Stimulated activated CD4-positive, alpha-beta T cell treated with anti-CD3 and anti-CD28 coated beads, TNF-alpha, amount 100 ng/mL, for 48 hours (primary cell): Measurements from ENCODE around the gene HAND1.

ENCODE experiments used
- DNase-seq, 3 donors: peaks; one replicate each; pipeline ENCODE4 v3.0.0-alpha.2; 2020; ENCODE audit warnings: low read depth in 3 of 3

Gene HAND1

DNA sequence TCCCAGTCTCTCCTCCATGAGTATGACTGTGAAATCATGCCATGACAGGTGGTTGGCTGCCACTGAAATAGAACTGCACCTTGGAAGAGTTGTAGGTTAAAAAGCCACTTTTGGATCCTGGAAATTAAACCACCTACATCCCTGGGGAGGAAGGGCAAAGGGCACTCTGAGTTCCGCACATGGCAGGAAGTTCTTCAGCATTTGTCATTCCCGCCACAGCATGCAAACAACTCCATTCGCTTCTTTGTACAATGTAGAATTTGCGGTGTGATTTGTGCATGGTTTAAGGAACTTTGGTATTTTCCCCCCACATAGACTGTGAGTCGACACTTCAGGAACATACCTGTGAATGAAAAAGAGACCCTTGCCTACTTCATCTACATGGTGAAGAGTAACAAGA is 22.4 kb downstream of the HAND1 start:
- no peak for DNase-seq

DNA sequence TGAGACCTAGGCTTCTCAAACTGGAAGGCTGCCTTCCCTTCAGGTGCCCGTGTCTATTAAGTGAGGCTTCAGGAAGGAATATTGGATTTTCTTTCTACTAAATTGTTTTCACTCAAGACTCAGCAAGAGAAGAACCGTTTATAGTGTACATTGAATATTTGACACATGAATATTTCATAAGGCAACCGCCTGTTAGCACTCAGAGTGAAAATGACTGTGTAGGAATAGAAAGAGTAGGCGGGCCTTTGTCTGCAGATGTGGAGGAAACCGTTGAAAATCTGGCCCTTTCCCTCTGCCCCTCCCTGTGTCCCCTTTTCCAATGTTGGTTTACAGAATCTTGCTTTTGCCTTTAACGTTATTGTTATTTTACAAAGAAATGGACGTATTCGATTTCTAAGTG is 26.1 kb downstream of the HAND1 start:
- DNase-seq: no peak

GRCh38 chr5:154449786-154450185 is 28.2 kb downstream of the HAND1 start:
- no peak for DNase-seq

- no peak for DNase-seq
These were observed 30.8 kb downstream of the HAND1 start for GRCh38 chr5:154447089-154447725.

GRCh38 chr5:154446195-154447088 is 31.6 kb downstream of the HAND1 start:
- DNase-seq: peak in 1 of 3 donors; percentile 27

GRCh38 chr5:154445422-154446194 is 32.4 kb downstream of the HAND1 start, which contains the start of gene SAP30L:
SAP30L (plus strand) TSS chr5:154445997; CDS start chr5:154446605, 608 bp downstream.
- DNase-seq: peak; percentile 85 to 90 (median 88)

DNA sequence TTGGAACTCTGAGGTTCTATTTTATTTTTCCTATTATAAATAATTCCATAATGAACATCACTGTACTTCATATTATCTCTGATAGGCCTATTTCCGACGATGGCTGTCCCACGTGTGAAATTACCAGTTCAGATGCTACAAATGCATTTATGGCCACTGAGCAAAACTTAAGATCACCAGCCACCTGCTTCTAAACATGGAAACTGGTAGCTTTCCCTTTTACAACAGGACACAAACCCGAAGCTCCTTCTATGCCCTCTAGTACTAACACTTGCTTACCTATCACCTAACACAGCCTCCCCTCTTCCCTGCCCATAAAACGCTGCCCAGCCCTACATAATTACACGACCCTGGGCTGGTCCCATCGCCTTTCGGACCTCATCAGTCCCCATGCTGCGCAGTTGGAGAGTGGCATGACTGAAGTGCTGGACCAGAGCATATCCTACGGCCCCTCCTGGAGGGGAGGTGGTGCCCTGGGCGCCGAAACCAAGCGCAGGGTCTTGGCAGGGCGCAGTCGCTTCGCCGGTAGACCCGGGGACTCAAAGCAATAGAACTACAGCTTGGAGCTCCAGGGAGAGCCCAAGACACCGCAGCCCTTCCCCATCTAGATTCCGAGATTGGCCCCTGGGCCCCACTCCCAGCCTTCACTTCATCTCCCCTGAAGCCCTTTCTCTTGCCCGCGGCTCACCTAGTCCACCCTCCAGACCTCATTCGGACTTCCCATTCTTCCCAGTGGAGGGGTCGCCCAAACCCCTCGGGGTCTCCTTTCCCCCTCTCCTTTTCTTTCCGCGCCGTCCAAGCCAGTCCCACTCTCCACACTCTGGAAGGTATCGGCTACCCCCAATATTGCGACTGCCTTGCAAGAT is 33.2 kb downstream of the HAND1 start:
- no peak for DNase-seq

DNA sequence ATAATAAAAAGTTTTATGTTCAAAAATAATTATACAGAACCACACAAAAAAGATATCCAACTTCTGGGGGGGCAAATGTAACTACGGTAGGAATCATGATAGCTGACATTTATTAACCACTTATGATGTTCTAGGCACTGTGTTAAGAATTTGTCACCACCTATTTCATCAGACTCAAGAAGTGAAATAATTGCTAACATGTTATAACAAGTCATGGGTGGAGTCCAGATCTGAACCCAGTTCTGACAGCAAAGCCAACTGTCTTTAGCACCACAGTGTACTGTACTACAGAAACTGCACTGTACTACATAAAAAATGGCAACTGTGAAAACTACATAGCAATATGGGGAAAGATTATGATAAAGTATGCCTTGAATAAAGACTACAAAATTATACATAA is 35.2 kb downstream of the HAND1 start:
- no peak for DNase-seq

DNA sequence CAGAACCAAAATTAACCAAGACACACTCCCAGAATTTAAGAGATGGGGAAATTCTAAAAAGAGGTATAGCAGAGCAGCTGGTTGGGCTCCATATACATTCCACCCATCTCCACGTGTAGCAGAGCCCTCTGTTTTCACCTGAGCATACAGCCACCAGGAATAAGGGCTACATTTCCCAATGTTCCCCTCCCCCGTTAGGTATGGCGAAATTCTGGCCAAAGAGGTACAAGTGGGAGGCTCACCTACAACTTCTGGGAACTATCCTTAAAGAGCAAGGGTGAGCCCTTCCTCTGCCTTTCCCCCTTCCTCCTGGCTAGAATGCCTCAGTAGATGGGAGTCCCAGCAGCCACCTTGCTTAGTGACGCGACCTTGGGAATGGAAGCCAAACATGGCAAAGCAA is 37.5 kb downstream of the HAND1 start:
- no peak for DNase-seq

DNA sequence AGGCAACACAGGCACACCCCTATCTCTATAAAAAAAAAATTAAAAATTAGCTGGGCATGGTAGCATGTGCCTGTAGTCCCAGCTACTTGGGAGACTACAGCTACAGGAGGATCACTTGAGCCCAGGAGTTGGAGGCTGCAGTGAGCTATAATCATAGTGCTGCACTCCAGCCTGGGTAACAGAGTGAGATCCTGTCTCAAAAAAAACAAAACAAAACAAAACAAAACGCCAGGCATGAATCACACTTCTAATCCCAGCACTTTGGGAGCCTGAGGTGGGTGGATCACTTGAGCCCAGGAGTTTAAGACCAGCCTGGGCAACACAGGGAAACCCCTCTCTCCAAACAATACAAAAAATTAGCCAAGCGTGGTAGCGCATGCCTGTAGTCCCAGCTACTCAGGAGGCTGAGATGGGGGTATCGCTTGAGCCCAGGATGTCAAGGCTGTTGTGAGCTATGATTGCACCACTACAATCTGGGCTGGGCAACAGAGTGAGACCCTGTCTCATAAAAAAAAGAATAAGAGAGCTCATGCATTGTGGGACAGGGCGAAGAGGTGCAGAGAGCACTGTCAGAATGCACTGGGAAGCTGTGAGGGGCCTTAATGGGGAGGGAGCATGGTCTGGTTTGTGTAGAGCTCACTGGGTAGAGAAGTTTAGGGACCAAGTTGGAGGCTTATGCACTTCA is 40.6 kb downstream of the HAND1 start:
- DNase-seq: no peak

DNA sequence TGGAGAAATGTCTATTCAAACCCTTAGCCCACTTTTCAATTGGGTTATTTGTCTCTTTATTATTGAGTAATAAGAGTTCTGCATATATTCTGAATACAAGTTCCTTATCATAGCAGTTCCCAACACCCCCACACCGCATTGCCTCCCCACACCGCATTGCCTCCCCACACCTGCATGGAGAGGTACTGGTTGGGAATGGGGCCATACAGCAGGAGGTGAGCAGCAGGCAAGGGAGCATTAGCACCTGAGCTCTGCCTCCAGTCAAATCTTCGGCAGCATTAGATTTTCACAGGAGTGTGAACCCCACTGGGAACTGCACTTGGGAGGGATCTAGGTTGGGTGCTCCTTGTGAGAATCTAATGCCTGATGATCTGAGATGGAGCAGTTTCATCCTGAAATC is 42.8 kb downstream of the HAND1 start:
- no peak for DNase-seq

GRCh38 chr5:154430961-154431630 is 46.9 kb downstream of the HAND1 start:
- no peak for DNase-seq

GRCh38 chr5:154430466-154430865 is 47.6 kb downstream of the HAND1 start:
- no peak for DNase-seq

- no peak for DNase-seq
These were observed 48.7 kb downstream of the HAND1 start for GRCh38 chr5:154429341-154429740.

DNA sequence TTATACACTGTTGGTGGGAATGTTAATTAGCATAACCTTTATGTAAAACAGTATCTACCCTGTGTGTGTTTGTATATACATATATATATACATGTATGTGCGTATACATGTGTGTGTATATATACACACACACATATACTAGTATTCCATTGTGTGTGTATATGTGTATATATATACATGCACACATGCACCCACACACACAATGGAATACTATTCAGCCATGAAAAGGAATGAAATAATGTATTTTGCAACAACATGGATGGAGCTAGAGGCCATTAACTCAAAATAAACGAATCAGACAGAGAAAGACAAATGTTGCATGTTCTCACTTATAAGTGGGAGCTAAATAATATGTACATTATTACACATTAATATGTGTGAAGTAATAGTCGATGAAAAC is 49.8 kb downstream of the HAND1 start:
- DNase-seq: no peak
